HL-60 (cell line): ENCODE results near the gene CHERP.

Experiments
- DNase-seq, 2 experiments: peaks; one replicate each; pipeline ENCODE4 v3.0.0-alpha.2; 2010 to 2020; ENCODE audit warnings: low read depth in 1 of 2, low spot score in 1 of 2
- H3K27ac ChIP-seq: fragments of 250-450 bp; sonication (Bioruptor Pico); replicated peaks from 2 replicates; pipeline ENCODE4 v1.5.1; 2020; ENCODE audit warnings: mild to moderate bottlenecking, moderate library complexity
- H3K27me3 ChIP-seq: fragments of 250-450 bp; sonication (Bioruptor Pico); 2 replicates; pipeline ENCODE4 v1.5.1; 2021; ENCODE audit warnings: mild to moderate bottlenecking, moderate library complexity; ENCODE audit not compliant: insufficient read depth, poor library complexity, severe bottlenecking
- H3K4me3 ChIP-seq: replicated peaks from 2 replicates; pipeline ENCODE4 v1.5.1; 2011; ENCODE audit warnings: mild to moderate bottlenecking, control low read depth, low read length; ENCODE audit not compliant: insufficient read depth
- CTCF ChIP-seq: IDR thresholded peaks from one replicate; pipeline ENCODE4 v1.5.1; 2011; ENCODE audit warnings: low read length, control low read depth, inconsistent platforms; ENCODE audit not compliant: insufficient read depth
- GABPA ChIP-seq: IDR thresholded peaks from 2 replicates; pipeline ENCODE4 v1.6.1; 2012; ENCODE audit warnings: low read depth
- POLR2AphosphoS5 ChIP-seq: IDR thresholded peaks from 2 replicates; pipeline ENCODE4 v1.6.1; 2012; ENCODE audit warnings: low read depth
- SPI1 ChIP-seq: IDR thresholded peaks from 2 replicates; pipeline ENCODE4 v1.6.1; 2012; ENCODE audit warnings: low read depth, mild to moderate bottlenecking, borderline replicate concordance
- TF ChIP-seq, protein P1 (sequence below): IDR thresholded peaks from 2 replicates; pipeline ENCODE4 v1.6.1; 2012; ENCODE audit warnings: low read depth; ENCODE audit not compliant: insufficient replicate concordance

Gene CHERP

GRCh38 chr19:16536130-16536529 lies 6.1 kb downstream of the CHERP start:
- H3K27ac ChIP-seq, result no peak overlapping the region
- no peak overlapping the region for H3K4me3 ChIP-seq
- TF ChIP-seq GABPA (no peak), SPI1 (no peak), POLR2AphosphoS5 (no peak), CTCF (no peak)
- TF ChIP-seq, protein P1, sequence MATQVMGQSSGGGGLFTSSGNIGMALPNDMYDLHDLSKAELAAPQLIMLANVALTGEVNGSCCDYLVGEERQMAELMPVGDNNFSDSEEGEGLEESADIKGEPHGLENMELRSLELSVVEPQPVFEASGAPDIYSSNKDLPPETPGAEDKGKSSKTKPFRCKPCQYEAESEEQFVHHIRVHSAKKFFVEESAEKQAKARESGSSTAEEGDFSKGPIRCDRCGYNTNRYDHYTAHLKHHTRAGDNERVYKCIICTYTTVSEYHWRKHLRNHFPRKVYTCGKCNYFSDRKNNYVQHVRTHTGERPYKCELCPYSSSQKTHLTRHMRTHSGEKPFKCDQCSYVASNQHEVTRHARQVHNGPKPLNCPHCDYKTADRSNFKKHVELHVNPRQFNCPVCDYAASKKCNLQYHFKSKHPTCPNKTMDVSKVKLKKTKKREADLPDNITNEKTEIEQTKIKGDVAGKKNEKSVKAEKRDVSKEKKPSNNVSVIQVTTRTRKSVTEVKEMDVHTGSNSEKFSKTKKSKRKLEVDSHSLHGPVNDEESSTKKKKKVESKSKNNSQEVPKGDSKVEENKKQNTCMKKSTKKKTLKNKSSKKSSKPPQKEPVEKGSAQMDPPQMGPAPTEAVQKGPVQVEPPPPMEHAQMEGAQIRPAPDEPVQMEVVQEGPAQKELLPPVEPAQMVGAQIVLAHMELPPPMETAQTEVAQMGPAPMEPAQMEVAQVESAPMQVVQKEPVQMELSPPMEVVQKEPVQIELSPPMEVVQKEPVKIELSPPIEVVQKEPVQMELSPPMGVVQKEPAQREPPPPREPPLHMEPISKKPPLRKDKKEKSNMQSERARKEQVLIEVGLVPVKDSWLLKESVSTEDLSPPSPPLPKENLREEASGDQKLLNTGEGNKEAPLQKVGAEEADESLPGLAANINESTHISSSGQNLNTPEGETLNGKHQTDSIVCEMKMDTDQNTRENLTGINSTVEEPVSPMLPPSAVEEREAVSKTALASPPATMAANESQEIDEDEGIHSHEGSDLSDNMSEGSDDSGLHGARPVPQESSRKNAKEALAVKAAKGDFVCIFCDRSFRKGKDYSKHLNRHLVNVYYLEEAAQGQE, result no peak
- no peak for DNase-seq
- no peaks in the 10 kb centered on the region for H3K27me3 ChIP-seq

- Histone ChIP-seq H3K4me3 (no peak overlapping the region), H3K27me3 (no peaks in the 10 kb centered on the region), H3K27ac (no peak overlapping the region)
- TF ChIP-seq CTCF, result no peak
- TF ChIP-seq POLR2AphosphoS5, result no peak
- TF ChIP-seq GABPA, result no peak
- TF ChIP-seq SPI1, result no peak
- TF ChIP-seq, protein P1, result no peak
- DNase-seq, result no peak
These were observed 6.9 kb downstream of the CHERP start for GRCh38 chr19:16535381-16535780.

GRCh38 chr19:16532440-16533234 lies 9.6 kb downstream of the CHERP start:
- TF ChIP-seq, protein P1, result no peak
- TF ChIP-seq CTCF (no peak), GABPA (no peak), POLR2AphosphoS5 (no peak), SPI1 (no peak)
- H3K27ac ChIP-seq, result no peak overlapping the region
- no peaks in the 10 kb centered on the region for H3K27me3 ChIP-seq
- H3K4me3 ChIP-seq, result no peak overlapping the region
- no peak for DNase-seq
